HG03103 (cell line): ENCODE measurements around the gene MICB.
"Not testable (repeated sequence)": the region's sequence is repeated elsewhere in the genome, so short reads cannot be mapped to it uniquely, and the experiment has no call there.

Experiments
- ATAC-seq: cut with Tn5 transposase; IDR thresholded peaks from one replicate; pipeline ENCODE4 v1.9.1; 2021; ENCODE audit warnings: low read depth; ENCODE audit not compliant: unreplicated experiment

Gene MICB

DNA sequence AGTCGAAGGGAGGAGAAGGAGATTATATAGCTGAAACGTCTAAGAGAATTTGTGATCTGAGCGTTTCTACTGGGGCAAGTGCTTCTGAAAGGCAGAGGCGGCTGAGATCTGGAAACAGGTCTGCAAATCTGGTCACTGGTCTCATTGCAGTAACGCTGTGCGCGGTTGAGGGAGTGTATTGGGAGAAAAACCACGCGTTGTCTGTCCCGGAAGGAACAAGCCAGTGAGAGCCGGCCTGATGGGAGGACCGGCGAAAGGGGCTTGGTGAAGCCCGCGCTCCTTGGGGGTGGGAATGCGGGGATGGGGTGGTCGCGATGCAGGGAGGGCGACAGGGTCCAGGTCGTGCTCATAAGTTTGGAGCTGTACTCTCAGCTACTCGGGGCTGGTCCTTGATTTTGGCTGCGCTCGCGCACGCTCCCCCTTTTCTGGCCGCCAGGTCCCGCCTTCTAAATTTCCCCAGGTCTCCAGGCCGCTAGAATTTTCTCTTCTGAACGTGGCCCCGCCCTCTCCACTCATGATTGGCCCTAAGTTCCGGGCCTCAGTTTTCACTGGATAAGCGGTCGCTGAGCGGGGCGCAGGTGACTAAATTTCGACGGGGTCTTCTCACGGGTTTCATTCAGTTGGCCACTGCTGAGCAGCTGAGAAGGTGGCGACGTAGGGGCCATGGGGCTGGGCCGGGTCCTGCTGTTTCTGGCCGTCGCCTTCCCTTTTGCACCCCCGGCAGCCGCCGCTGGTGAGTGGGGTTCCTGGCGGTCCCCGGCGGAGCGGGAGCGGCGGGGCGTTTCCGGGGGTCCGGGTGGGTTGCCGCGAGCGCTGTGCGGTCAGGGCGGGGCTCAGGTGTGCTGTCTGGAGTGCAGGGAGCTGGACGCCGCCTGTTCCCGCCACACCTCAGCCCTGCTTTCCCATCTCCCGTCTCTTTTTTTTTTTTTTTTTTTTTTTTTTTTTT lies at the start of gene MICB:
Gene MICB, plus strand, starts transcription at position 615 of the 946 bp plus-strand sequence. Its CDS starts 49 bp downstream, at position 664.
- peak; percentile 45 for ATAC-seq

DNA sequence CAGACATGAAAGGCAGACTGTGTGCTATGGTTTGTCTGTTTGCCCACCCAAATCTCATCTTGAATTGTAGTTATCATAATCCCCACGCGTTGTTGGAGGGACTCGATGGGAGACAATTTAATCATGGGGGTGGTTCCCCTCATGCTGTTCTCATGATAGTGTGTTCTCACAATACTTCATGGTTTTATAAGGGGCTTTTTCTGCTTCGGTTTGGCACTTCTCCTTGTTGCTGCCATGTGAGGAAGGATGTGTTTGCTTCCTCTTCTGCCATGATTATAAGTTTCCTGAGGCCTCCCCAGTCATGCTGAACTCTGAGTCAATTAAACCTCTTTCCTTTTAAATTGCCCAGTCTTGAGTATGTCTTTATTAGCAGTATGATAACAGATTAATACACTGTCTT lies 47.2 kb upstream of the MICB start:
- no peak for ATAC-seq

DNA sequence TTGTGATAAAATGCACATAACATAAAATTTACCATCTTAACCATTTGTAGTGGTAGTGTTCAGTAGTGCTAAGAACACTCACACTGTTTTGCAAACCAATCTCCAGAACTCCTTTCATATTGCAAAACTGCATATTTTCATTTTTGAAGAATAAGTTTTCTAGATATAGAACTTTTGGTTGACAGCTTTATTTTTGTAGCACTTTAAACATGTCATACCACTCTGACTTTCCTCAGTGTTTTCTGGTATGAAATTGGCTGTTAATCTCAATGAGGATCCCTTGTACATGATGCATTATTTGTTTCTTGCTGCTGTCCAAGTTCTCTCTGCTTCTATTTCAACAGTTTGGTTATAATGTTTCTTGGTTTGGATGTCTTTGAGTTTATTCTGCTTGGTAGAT lies 45.1 kb upstream of the MICB start:
- no peak for ATAC-seq

DNA sequence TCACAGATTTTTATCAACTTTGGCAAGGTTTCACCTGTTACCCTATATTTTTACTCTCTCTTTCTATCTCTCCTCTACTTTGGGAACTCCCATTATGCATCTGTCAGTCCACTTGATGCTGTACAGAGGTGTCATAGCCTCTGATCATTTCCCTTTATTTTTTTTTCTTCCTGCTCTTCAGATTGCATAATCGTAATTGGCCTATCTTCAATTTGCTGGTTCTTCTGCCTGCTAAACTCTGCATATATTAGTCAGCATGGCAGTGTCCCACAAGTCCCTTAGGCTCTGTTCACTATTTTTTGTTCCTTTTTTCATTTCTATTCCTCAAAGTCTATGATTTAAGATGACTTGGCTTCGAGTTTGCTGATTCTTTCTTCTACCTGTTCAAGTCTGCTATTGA lies 44.7 kb upstream of the MICB start:
- ATAC-seq, result no peak

DNA sequence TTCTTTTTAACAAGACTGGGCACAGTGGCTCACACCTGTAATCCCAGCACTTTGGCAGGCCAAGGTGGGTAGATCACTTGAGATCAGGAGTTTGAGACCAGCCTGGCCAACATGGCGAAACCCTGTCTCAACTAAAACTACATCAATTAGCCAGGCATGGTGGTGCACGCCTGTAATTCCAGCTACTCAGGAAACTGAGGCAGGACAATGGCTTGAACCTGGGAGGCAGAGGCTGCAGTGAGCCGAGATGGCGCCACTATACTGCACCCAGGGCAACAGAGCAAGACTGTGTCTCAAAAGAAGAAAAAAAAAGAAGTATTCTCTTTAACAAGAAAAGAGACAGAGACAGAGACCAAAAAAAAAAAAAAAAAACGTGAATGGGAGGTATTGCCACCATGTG lies 38.1 kb upstream of the MICB start:
- not testable (repeated sequence) for ATAC-seq

DNA sequence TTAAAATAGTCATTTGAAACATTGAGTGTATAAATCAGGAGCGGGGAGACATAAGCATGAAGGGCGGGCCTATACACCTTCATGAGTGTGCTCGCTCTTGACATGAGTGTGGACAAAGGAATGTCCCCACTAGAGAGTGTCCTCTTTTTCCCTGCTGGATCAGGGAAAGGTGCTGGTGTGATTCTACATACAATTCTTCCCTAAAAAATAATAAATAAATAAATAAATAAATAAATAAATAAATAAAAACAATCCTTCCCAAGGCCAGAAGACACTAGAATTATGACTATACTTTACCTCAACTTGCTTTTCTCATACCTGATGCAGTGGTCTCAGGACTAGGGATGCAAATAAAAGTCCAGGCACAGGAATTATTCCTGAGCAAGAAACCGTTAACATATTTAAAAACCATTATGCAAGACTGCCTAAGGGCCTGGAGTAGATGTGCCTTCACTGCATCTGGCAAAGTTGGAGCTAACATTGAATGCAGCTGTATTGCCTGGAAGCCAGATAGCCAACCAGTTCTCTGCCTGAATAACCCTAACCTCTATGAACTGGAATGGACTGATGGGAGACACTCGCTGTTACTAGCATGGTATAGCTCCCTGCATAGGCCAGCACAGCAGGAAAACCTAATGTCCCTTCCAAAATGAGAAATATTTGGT lies 37.5 kb upstream of the MICB start:
- no peak for ATAC-seq

DNA sequence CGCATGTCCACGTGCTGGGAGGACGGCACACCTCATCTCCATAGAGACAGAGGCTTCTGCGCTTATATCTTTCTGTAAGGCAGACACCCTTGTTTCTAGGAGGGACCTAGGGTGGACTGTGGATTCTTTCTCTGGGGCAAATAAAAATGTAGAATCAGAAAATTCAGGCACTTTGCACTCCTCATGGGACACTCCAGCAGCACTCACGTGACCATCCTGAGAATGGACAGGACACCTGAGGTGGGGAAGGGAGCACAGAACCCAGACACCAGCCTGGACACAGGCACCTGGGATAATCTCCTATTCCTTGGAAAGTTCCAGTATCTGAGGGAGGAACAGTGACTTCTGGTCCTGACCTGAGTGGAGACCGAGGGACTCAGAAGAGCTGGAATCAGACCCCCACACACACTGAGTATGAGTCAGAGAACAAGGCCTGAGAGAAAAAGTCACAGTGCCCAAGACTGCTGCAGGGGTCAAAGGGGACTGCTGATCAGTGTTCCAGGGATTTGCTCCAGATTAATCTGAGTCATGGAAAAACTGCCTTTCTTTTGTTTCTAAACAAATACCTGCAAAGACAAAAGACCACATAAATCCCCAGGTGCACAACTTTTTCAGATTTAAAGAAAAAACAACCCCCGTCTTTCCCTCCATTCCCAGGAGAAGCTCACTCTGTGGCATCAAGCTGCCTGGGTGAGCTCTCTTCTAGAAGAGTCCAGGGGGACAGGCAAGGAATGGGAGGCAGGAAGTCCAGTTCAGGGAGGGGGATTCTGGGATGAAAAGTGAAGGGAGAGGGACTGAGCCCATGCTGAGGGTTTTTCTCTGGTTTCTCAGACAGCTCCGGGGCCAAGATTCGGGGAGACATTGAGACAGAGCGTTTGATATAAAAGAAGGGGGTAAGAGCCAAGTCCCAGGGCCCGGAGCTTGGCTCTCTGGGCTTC lies 35.6 kb upstream of the MICB start:
- no peak for ATAC-seq

DNA sequence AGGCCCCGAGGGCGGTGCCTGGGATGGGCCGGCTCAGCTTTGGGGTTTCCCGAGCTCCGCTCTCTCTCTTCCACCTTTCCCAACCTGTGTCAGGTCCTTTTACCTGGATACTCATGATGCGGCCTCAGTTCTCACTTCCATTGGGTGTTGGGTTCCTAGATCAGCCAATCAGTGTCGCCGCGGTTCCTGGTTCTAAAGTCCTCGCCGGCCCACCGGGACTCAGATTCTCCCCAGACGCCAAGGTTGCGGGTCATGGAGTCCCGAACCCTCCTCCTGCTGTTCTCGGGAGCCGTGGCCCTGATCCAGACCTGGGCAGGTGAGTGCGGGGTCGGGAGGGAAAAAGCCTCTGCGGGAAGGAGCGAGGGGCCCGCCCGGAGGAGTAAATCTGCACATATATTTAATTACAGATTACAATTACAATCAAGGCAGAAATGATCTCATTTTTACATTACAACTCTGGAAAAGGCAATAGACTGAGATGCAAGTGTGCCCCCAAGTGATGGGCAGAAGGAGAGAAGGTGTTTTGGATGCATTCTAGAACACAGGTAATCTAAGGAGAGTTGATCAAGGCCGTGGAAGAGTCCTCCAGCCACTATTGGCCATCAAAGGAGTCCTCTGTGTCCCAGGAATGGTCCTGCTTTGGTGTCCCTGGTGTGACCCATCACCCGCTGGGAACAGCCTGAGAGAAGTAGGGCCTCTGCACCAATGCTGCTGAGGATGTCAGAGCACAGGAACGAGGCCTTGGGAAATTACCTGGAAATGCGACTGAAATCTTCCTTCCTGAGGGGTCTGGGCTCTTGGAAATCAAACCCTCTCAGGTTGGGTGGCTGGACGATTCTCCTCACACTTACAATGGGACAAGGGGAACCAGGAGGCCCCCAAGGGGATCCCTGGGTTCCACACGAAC lies 34.7 kb upstream of the MICB start:
- ATAC-seq, result peak; percentile 87

DNA sequence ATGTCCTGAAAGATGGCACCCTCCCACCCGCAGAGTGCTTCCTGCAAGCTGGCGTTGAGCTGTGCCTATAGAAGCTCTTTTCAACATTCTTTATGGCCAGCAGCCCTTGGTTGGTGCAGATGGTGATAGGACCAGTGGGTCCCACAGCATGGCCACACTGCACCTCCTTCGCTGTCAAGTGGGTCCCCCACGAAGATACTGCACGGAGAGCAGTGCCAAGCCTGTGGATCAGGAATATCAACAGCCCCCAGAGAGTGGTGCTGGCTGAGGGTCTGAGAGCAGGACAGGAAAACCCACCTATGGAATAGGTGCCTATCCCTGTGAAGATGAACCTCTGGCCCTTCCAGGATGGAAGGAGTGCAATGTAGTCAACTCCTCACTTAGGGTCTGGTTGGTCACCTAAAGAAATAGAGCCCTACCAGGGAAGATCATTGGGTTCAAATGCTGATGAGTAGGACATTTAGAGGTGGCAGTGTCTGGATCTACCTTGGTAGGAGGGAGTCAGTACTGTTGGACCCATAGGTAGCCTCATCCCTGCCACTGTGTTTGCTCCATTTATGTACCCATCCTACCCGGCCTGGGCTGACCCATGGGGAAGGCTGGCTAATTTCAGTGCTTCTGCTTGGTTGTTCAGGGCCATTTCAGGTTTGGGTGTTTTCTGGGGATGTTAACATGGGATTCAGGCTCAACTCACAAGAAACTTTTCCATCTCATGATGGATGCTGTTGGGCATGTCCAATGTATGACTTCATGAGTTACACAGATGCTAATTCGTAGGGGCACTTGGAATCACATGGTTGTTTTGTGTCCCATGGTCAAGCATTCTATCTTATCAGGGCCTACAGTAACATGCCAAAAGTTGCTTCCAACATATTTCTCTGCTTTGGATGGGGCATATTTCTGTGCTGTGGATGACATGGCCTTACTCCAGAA lies 33.4 kb upstream of the MICB start:
- ATAC-seq, result no peak

DNA sequence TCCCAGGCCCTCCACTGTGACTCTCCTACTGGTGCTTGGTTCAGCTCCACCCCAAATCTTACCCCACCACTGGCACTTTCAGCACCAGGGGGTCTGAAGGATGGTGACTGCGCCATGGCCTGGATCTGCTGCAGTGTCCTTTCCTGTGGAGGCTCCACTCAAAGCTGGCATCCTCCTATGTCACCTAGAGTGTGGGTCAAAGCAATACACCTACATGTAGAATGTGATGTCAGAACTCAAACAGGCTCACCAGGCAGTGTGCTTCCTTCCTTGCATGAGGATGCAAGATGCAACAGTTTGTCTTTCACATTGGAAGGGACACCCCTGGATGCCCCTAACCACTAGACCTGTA lies 32.8 kb upstream of the MICB start:
- ATAC-seq, result no peak

DNA sequence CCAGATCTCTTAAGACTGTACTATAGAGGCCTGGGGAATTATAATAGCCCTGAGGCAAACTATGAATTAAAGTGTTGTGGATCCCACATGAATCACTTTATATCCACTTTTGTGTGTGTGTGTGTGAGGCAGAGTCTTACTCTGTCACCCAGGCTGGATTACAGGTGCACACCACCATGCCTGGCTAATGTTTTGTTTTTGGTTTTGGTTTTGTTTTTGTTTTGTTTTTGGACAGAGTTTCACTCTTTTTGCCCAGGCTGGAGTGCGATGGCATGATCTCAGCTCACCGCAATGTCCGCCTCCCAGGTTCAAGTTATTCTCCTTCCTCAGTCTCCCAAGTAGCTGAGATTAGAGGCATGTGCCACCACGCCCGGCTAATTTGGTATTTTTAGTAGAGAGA lies 32.2 kb upstream of the MICB start:
- no peak for ATAC-seq

DNA sequence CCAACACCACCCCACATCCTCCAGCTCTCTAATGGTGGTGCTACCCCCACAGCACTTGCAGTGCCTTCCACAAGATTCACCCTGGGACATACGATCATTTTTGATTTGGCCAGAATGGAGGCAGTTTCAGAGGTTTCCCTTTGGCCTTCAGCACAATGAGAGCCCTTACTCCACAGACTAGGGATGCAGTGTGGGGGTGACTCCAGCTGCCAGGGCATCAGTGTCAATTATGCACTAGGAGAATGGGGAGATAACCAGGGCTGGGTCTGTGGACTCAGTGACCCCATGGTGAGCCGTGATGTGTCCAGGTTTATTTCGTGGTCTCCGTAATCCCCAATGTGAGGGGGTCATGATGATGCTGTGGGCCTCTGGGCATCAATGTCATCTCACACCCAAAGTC lies 31.5 kb upstream of the MICB start:
- ATAC-seq, result no peak

DNA sequence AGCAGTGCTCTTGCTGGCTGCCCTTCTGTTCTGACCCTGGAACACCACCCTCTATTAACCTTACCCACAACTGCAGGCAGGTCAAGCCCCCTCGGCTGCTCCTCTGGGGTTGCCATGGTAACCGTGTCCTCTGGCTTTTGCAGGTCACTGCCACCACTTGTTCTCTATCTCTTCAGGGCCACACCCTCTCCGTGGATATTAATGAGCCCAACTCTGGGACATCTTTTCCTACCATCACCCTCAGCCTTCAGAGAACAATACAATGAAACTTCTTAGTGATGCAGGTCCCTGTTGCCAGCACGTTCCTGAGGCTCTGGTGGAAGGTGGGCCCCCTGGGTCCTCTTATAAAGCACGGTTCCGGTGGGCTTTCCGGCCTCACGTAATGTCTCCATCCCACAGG lies 30.8 kb upstream of the MICB start:
- no peak for ATAC-seq

DNA sequence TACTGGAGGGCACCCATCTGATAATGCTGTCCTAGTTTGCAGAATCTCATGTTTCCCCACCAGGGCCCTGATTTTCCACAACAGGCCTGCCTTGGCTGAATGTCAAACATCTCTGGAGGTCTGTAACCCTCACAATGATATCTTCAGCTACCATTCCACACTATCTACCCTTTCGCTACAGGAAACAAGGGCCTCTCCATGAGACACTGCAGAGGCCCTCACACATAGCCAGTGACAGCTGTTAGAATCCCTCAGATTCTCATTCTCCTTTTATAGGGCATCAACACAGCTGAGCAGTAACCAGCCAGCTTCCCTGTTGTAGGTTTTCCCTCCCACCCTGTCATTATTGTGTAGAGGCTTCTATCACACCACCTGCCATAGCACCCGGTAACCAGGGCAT lies 29.6 kb upstream of the MICB start:
- no peak for ATAC-seq

DNA sequence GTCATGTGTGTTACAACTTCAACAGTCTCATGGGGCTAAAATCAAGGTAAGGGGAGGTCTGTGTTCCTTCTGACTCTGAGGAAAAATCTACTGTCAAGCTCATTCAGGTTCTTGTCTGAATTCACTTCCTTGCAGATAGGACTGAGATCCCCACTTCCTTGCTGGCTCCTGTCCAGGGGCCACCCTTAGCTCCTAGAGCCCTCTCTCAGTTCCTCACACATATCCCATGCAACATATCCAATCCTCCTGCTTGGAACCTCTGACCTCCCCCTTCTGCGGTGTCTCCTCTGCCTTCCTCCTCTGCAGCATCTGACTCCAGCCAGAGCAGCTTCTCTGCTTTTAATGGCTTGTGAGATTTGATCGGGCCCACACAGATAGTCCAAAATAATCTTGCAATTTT lies 27.1 kb upstream of the MICB start:
- no peak for ATAC-seq

DNA sequence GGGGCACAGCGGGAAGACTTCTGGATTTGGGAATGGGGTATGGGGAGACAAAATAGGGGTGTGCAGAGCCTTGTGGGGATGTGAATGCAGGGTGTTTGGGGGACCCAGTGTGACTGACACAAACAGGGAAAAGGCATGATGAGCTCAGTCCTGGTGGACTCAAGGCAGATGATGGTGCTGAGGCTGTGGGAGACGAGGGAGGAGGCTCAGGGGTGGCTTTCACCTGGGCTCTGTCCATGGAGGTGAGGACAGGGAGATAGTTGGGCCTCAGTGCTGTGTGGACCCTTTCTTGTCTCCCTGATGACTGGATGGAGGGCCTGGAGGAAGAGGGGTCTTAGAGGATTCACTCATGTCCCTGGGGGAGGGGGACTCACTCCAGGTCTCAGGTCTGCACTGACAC lies 26.2 kb upstream of the MICB start:
- ATAC-seq, result no peak

DNA sequence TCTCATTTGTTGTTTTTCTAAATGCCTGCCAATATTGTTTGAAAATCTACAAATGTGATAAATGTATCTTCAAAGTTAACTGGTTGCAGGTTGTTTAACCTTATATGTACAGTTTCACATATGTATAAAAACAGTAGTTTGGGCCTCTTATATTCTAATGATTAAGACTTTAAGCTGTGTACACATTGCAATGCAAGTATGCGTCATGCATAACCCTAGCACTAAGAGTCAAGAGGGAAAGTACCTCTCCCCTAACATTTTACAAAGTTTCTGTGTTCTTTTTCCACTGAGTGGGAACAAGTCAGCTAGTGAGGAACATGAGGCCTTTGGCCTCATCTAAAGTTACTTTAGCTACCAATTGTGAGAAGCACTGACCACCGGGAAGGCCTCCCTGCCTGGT lies 25.7 kb upstream of the MICB start:
- no peak for ATAC-seq

DNA sequence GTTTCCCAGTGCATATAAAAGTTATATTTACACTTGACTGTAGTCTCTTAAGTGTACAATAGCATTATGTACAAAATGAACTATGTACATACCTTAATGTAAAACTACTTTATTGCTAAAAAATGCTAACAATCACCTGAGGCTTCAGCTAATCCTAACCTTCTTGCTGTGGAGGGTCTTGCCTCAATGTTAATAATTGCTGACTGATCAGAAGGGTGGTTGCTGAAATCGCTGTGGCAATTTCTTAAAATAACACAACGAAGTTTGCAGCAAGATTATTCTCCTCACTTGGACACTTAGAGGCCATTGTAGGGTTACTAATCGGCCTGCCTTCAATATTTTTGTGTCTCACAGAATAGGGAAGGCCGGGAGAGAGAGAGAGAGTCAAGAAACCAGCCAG lies 24.7 kb upstream of the MICB start:
- ATAC-seq, result no peak
